HepG2 (cell line): Measurements from ENCODE around the gene MTCH2.

Experiments
- DNMT3B ChIP-seq: conservative IDR thresholded peaks from 2 replicates; pipeline ENCODE4 v1.6.1; 2016; ENCODE audit warnings: missing biosample characterization, control low read depth
- RAD21 ChIP-seq: fragments of 450-650 bp; formaldehyde crosslinking; IDR thresholded peaks from 2 replicates; pipeline ENCODE4 v1.5.0; 2020; ENCODE audit warnings: mild to moderate bottlenecking
- TCF7 ChIP-seq: sonication (generic); IDR thresholded peaks from 2 replicates; pipeline ENCODE4 v1.6.1; 2016; ENCODE audit warnings: antibody characterized with exemption, low read depth
- ZBTB7A ChIP-seq: sonication (generic); formaldehyde crosslinking; IDR thresholded peaks from 2 replicates; pipeline ENCODE4 v1.8.0; 2022; ENCODE audit warnings: mild to moderate bottlenecking, missing genetic modification reagents
- ZEB1 ChIP-seq: IDR thresholded peaks from 2 replicates; pipeline ENCODE4 v1.6.1; 2012; ENCODE audit warnings: mild to moderate bottlenecking, low read depth, inconsistent platforms; ENCODE audit not compliant: insufficient replicate concordance
- ZNF296 ChIP-seq: sonication (generic); formaldehyde crosslinking; conservative IDR thresholded peaks from 2 replicates; pipeline ENCODE4 v1.5.0; 2020; ENCODE audit warnings: mild to moderate bottlenecking, missing genetic modification reagents
- ZNF556 ChIP-seq: sonication (generic); formaldehyde crosslinking; IDR thresholded peaks from 2 replicates; pipeline ENCODE4 v1.4.0; 2020; ENCODE audit warnings: mild to moderate bottlenecking, missing genetic modification reagents, borderline replicate concordance
- TF ChIP-seq, protein P1 (sequence below): sonication (generic); formaldehyde crosslinking; IDR thresholded peaks from 2 replicates; pipeline ENCODE4 v1.5.0; 2020; ENCODE audit warnings: mild to moderate bottlenecking, missing genetic modification reagents, moderate library complexity
- TF ChIP-seq, protein P2 (sequence below): sonication (generic); formaldehyde crosslinking; IDR thresholded peaks from 2 replicates; pipeline ENCODE4 v1.5.0; 2020; ENCODE audit warnings: mild to moderate bottlenecking, missing genetic modification reagents
- TF ChIP-seq, protein P3 (sequence below): sonication (generic); formaldehyde crosslinking; IDR thresholded peaks from 2 replicates; pipeline ENCODE4 v1.9.0; 2021; ENCODE audit warnings: missing genetic modification reagents, borderline replicate concordance

DNA sequence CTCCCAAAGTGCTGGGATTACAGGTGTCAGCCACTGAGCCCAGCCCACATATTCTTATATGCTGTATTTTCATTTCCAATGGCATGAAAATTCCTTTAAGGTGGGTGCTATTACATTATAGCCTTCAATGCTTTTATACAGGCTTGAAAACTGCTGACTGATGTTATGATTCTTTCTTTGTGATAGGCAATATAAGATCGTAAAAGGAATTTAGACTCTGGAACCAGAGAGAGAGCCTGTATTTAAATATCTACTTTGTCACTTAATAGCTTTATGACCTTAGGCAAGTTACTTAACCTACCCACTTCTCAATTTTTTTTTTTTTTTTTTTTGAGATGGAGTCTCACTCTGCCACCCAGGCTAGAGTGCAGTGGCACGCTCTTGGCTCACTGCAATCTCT, 46.6 kb upstream of the MTCH2 start:
- no peak for TF ChIP-seq DNMT3B (CRISPR knock-in tag)
- TF ChIP-seq, protein P1, sequence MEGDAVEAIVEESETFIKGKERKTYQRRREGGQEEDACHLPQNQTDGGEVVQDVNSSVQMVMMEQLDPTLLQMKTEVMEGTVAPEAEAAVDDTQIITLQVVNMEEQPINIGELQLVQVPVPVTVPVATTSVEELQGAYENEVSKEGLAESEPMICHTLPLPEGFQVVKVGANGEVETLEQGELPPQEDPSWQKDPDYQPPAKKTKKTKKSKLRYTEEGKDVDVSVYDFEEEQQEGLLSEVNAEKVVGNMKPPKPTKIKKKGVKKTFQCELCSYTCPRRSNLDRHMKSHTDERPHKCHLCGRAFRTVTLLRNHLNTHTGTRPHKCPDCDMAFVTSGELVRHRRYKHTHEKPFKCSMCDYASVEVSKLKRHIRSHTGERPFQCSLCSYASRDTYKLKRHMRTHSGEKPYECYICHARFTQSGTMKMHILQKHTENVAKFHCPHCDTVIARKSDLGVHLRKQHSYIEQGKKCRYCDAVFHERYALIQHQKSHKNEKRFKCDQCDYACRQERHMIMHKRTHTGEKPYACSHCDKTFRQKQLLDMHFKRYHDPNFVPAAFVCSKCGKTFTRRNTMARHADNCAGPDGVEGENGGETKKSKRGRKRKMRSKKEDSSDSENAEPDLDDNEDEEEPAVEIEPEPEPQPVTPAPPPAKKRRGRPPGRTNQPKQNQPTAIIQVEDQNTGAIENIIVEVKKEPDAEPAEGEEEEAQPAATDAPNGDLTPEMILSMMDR (CRISPR knock-in tag): no peak
- no peak for TF ChIP-seq ZBTB7A (CRISPR knock-in tag)
- TF ChIP-seq ZNF556 (CRISPR knock-in tag): no peak
- no peak for TF ChIP-seq ZNF296 (CRISPR knock-in tag)
- TF ChIP-seq RAD21 (CRISPR knock-in tag): no peak
- TF ChIP-seq, protein P2, sequence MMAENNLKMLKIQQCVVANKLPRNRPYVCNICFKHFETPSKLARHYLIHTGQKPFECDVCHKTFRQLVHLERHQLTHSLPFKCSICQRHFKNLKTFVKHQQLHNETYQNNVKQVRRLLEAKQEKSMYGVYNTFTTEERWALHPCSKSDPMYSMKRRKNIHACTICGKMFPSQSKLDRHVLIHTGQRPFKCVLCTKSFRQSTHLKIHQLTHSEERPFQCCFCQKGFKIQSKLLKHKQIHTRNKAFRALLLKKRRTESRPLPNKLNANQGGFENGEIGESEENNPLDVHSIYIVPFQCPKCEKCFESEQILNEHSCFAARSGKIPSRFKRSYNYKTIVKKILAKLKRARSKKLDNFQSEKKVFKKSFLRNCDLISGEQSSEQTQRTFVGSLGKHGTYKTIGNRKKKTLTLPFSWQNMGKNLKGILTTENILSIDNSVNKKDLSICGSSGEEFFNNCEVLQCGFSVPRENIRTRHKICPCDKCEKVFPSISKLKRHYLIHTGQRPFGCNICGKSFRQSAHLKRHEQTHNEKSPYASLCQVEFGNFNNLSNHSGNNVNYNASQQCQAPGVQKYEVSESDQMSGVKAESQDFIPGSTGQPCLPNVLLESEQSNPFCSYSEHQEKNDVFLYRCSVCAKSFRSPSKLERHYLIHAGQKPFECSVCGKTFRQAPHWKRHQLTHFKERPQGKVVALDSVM (CRISPR knock-in tag): no peak
- TF ChIP-seq, protein P3, sequence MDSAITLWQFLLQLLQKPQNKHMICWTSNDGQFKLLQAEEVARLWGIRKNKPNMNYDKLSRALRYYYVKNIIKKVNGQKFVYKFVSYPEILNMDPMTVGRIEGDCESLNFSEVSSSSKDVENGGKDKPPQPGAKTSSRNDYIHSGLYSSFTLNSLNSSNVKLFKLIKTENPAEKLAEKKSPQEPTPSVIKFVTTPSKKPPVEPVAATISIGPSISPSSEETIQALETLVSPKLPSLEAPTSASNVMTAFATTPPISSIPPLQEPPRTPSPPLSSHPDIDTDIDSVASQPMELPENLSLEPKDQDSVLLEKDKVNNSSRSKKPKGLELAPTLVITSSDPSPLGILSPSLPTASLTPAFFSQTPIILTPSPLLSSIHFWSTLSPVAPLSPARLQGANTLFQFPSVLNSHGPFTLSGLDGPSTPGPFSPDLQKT: no peak
- TF ChIP-seq ZEB1: no peak
- TF ChIP-seq TCF7: no peak
